Suprapubic skin (tissue), 4 donors: ENCODE measurements around the gene HMGCLL1. TPM values are rescaled to one million over a fixed set of nuclear protein-coding genes. Genes with fewer than 3 reads are reported as not detected.

Experiments used
- DNase-seq, 2 donors: peaks; one replicate each; pipeline ENCODE4 v3.0.0-alpha.2; 2019; ENCODE audit warnings: low spot score in 2 of 2
- H3K27ac ChIP-seq: fragments of 200-600 bp; sonication (generic); one replicate; pipeline ENCODE4 v1.5.1; 2019
- H3K27me3 ChIP-seq: fragments of 200-600 bp; sonication (generic); one replicate; pipeline ENCODE4 v1.5.1; 2019
- H3K36me3 ChIP-seq: fragments of 200-600 bp; sonication (generic); one replicate; pipeline ENCODE4 v1.5.1; 2019
- H3K4me1 ChIP-seq: fragments of 200-600 bp; sonication (generic); one replicate; pipeline ENCODE4 v1.5.1; 2019
- H3K4me3 ChIP-seq: fragments of 200-600 bp; sonication (generic); one replicate; pipeline ENCODE4 v1.5.1; 2019; ENCODE audit warnings: mild to moderate bottlenecking
- H3K9me3 ChIP-seq: fragments of 200-600 bp; sonication (generic); one replicate; pipeline ENCODE4 v1.5.1; 2019
- CTCF ChIP-seq, 2 donors: fragments of 200-600 bp in 1 of 2; fragments of 450-650 bp in 1 of 2; sonication (generic) in 1 of 2; IDR thresholded peaks; one replicate each; pipeline ENCODE4 v1.5.1; 2016 to 2019; ENCODE audit warnings: antibody characterized with exemption in 2 of 2, mild to moderate bottlenecking in 1 of 2, moderate library complexity in 1 of 2
- EP300 ChIP-seq: sonication (generic); formaldehyde crosslinking; IDR thresholded peaks from one replicate; pipeline ENCODE4 v1.6.1; 2017; ENCODE audit warnings: antibody characterized with exemption
- POLR2A ChIP-seq, 2 donors: fragments of 450-650 bp; IDR thresholded peaks; one replicate each; pipeline ENCODE4 v1.6.1; 2017; ENCODE audit warnings: antibody characterized with exemption in 2 of 2, mild to moderate bottlenecking in 2 of 2, moderate library complexity in 2 of 2
- POLR2AphosphoS5 ChIP-seq, 3 donors: sonication (generic); formaldehyde crosslinking; IDR thresholded peaks; one replicate each; pipeline ENCODE4 v1.6.1; 2017; ENCODE audit warnings: antibody characterized with exemption in 3 of 3
- WGBS: methylation state at CpG from one replicate; pipeline ENCODE4 v1.1.5; 2018; 5-methylcytosine and 5-hydroxymethylcytosine counted together
- total RNA-seq, 4 donors: library from RNA; depleted of rRNA; stranded (reverse); fragments of >200 nt; gene quantifications; one replicate each; pipeline ENCODE4 v1.1.0, GENCODE V29; 2016

HMGCLL1 gene
- total RNA-seq, 4 donors from 2014 or later: 0.23 to 0.62 TPM; not detected in 2

DNA sequence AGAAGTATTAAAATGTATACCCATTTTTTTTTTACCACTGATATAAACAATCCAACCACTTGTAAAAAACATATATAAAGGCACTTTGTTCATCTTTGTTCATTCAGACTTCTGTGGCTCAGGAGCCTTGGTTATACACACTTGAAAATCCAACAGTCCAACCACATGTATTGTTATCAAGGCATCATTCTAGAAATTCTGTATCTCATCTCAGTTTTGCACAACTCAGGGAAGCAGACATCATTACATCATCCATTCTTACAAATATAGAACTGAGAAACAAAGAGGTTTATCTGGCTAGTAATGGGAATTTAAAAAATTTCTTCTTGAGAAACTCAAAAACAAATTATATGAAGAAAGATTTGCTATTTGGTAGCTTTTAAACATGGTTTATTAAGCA, 88.1 kb downstream of the HMGCLL1 start:
- H3K27ac ChIP-seq: no peak overlapping the region
- no peaks in the 10 kb centered on the region for H3K36me3 ChIP-seq
- H3K4me3 ChIP-seq: no peak overlapping the region
- H3K27me3 ChIP-seq: no peaks in the 10 kb centered on the region
- no peaks in the 10 kb centered on the region for H3K9me3 ChIP-seq
- TF ChIP-seq POLR2A (IDR thresholded peaks at IDR 0.05): no peak
- TF ChIP-seq CTCF (IDR thresholded peaks at IDR 0.05): no peak
- TF ChIP-seq EP300: no peak
- TF ChIP-seq POLR2AphosphoS5 (IDR thresholded peaks at IDR 0.05): no peak
- H3K4me1 ChIP-seq: no peaks in the 10 kb centered on the region
- no peak for DNase-seq

GRCh38 chr6:55474382-55474781, 104.6 kb downstream of the HMGCLL1 start:
- no peaks in the 10 kb centered on the region for H3K9me3 ChIP-seq
- 79% methylated on average over 3 of the region's 3 CpGs for WGBS
- no peak for TF ChIP-seq POLR2AphosphoS5 (IDR thresholded peaks at IDR 0.05)
- no peak for TF ChIP-seq EP300
- TF ChIP-seq CTCF (IDR thresholded peaks at IDR 0.05): no peak
- no peak for TF ChIP-seq POLR2A (IDR thresholded peaks at IDR 0.05)
- no peak overlapping the region for H3K4me3 ChIP-seq
- H3K27me3 ChIP-seq: no peaks in the 10 kb centered on the region
- no peaks in the 10 kb centered on the region for H3K4me1 ChIP-seq
- DNase-seq: no peak
- no peak overlapping the region for H3K27ac ChIP-seq
- H3K36me3 ChIP-seq: no peaks in the 10 kb centered on the region

DNA sequence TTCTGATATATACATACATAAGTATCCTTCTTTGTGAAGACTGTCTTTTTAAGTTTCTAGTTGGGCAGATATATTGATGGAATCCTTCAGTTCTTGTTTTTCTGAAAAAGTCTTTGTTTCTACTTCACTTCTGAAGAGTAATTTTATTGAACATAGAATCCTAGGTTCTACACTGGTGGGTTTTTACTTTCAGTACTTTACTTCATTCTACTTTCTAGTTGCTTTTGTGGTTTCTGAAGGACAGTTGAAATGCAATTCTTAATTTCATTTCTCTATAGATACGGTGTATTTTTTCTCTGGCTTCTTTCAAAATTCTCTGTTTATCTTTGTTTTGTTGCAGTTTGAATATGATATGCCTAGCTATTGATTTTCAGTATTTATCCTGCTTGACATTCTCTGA, 105.3 kb downstream of the HMGCLL1 start:
- no peak overlapping the region for H3K4me3 ChIP-seq
- H3K4me1 ChIP-seq: no peaks in the 10 kb centered on the region
- no peaks in the 10 kb centered on the region for H3K9me3 ChIP-seq
- 89% methylated on average over 1 of the region's 1 CpG for WGBS
- TF ChIP-seq POLR2AphosphoS5 (IDR thresholded peaks at IDR 0.05): no peak
- TF ChIP-seq POLR2A (IDR thresholded peaks at IDR 0.05): no peak
- TF ChIP-seq EP300: no peak
- no peak for TF ChIP-seq CTCF (IDR thresholded peaks at IDR 0.05)
- H3K36me3 ChIP-seq: no peaks in the 10 kb centered on the region
- no peak overlapping the region for H3K27ac ChIP-seq
- no peaks in the 10 kb centered on the region for H3K27me3 ChIP-seq
- no peak for DNase-seq

- H3K27me3 ChIP-seq: no peaks in the 10 kb centered on the region
- TF ChIP-seq CTCF (IDR thresholded peaks at IDR 0.05) (no peak), EP300 (no peak), POLR2A (IDR thresholded peaks at IDR 0.05) (no peak), POLR2AphosphoS5 (IDR thresholded peaks at IDR 0.05) (no peak)
- no peaks in the 10 kb centered on the region for H3K9me3 ChIP-seq
- no peaks in the 10 kb centered on the region for H3K36me3 ChIP-seq
- WGBS: 57% methylated on average over 5 of the region's 5 CpGs
- no peak overlapping the region for H3K27ac ChIP-seq
- no peak overlapping the region for H3K4me3 ChIP-seq
- H3K4me1 ChIP-seq: no peaks in the 10 kb centered on the region
- DNase-seq: no peak
Observed at GRCh38 chr6:55469951-55470366, 109.0 kb downstream of the HMGCLL1 start.

DNA sequence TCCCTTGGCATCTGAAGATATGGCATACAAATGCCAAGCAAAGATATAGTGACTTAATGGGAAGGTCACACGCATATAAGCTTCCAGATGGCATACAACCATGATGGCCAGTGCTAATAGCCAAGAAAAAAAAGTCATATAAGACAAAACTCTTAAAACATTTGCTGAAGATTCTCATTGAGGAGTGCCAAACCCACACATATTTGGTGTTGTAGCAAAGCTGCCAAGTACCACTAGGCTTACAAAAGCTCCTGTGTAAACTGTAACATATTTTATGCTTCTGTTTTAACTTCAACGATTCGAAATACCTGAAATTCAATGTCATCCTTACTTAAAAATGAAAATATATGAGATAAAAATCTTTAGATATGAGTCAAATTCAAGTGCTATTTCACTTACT, 123.0 kb downstream of the HMGCLL1 start:
- no peak for DNase-seq
- Histone ChIP-seq H3K27ac (no peak overlapping the region), H3K4me1 (no peaks in the 10 kb centered on the region), H3K9me3 (no peaks in the 10 kb centered on the region), H3K4me3 (no peak overlapping the region), H3K27me3 (no peaks in the 10 kb centered on the region), H3K36me3 (no peaks in the 10 kb centered on the region)
- WGBS: 68% methylated on average over 3 of the region's 3 CpGs
- TF ChIP-seq EP300 (no peak), CTCF (IDR thresholded peaks at IDR 0.05) (no peak), POLR2AphosphoS5 (IDR thresholded peaks at IDR 0.05) (no peak), POLR2A (IDR thresholded peaks at IDR 0.05) (no peak)
